ENCODE measurements around the gene VANGL1. TPM values are rescaled to one million over a fixed set of nuclear protein-coding genes. Genes with fewer than 3 reads are reported as not detected.

Gene VANGL1
- total RNA-seq, 4 donors from 2014 or later = 14.3 to 20.4 (median 17.3) TPM

GRCh38 chr1:115595279-115596079 lies 46.3 kb upstream of the VANGL1 start:
- no peak for TF ChIP-seq POLR2A (IDR thresholded peaks at IDR 0.05)
- peak; percentile 45 to 94 (median 84) for TF ChIP-seq CTCF (IDR thresholded peaks at IDR 0.05)
- Histone ChIP-seq H3K36me3 (no peaks in the 10 kb centered on the region), H3K4me3 (no peak overlapping the region), H3K9me3 (no peaks in the 10 kb centered on the region), H3K27me3 (no peaks in the 10 kb centered on the region), H3K27ac (no peak overlapping the region), H3K4me1 (peaks cover 0 to 5% (median 0%) of the 10 kb centered on the region in 3 donors)
- peak; percentile 2 for DNase-seq
- intact Hi-C loops (cut with DNase I) = loop anchor here (5.0 kb wide), 1 partner anchor 458 kb away; no protein-coding TSS in a partner anchor
- WGBS, 2 donors = 64 to 81% methylated on average over 6 to 8 of the region's 12 CpGs

GRCh38 chr1:115596080-115596780 lies 45.5 kb upstream of the VANGL1 start:
- no peak overlapping the region for H3K27ac ChIP-seq
- WGBS, 2 donors = 42 to 44% methylated on average over 5 to 6 of the region's 7 CpGs
- DNase-seq = no peak
- intact Hi-C loops (cut with DNase I) = loop anchor here (5.0 kb wide), 1 partner anchor 459 kb away; no protein-coding TSS in a partner anchor
- TF ChIP-seq POLR2A (IDR thresholded peaks at IDR 0.05) = no peak
- TF ChIP-seq CTCF (IDR thresholded peaks at IDR 0.05) = no peak
- H3K9me3 ChIP-seq = no peaks in the 10 kb centered on the region
- H3K4me1 ChIP-seq = peaks cover 0 to 5% (median 0%) of the 10 kb centered on the region in 3 donors
- no peak overlapping the region for H3K4me3 ChIP-seq
- no peaks in the 10 kb centered on the region for H3K27me3 ChIP-seq
- H3K36me3 ChIP-seq = no peaks in the 10 kb centered on the region

- Histone ChIP-seq H3K4me1 (peaks cover 0 to 15% (median 0%) of the 10 kb centered on the region in 3 donors), H3K27ac (no peak overlapping the region), H3K27me3 (no peaks in the 10 kb centered on the region), H3K4me3 (no peak overlapping the region), H3K36me3 (no peaks in the 10 kb centered on the region), H3K9me3 (no peaks in the 10 kb centered on the region)
- TF ChIP-seq CTCF (IDR thresholded peaks at IDR 0.05) = no peak
- TF ChIP-seq POLR2A (IDR thresholded peaks at IDR 0.05) = no peak
- intact Hi-C loops (cut with DNase I) = no loop called here
- no peak for DNase-seq
- WGBS, 2 donors = 90 to 100% methylated on average over 3 of the region's 3 CpGs
Observed at GRCh38 chr1:115604508-115604907, 37.3 kb upstream of the VANGL1 start.

GRCh38 chr1:115606305-115606704 lies 35.5 kb upstream of the VANGL1 start:
- Histone ChIP-seq H3K9me3 (no peaks in the 10 kb centered on the region), H3K36me3 (no peaks in the 10 kb centered on the region), H3K27ac (no peak overlapping the region), H3K4me3 (no peak overlapping the region), H3K4me1 (peaks cover 0 to 15% (median 0%) of the 10 kb centered on the region in 3 donors), H3K27me3 (no peaks in the 10 kb centered on the region)
- TF ChIP-seq CTCF (IDR thresholded peaks at IDR 0.05) (no peak), POLR2A (IDR thresholded peaks at IDR 0.05) (no peak)
- intact Hi-C loops (cut with DNase I) = no loop called here
- no peak for DNase-seq
- 41 to 60% methylated on average over 5 of the region's 5 CpGs for WGBS, 2 donors

- no peak for DNase-seq
- no peaks in the 10 kb centered on the region for H3K27me3 ChIP-seq
- no peaks in the 10 kb centered on the region for H3K36me3 ChIP-seq
- intact Hi-C loops (cut with DNase I) = no loop called here
- H3K9me3 ChIP-seq = no peaks in the 10 kb centered on the region
- WGBS, 2 donors = 38 to 56% methylated on average over 1 of the region's 1 CpG
- H3K27ac ChIP-seq = no peak overlapping the region
- no peak for TF ChIP-seq POLR2A (IDR thresholded peaks at IDR 0.05)
- TF ChIP-seq CTCF (IDR thresholded peaks at IDR 0.05) = no peak
- H3K4me3 ChIP-seq = no peak overlapping the region
- H3K4me1 ChIP-seq = peaks cover 0 to 15% (median 0%) of the 10 kb centered on the region in 3 donors
Observed at GRCh38 chr1:115609021-115609420, 32.7 kb upstream of the VANGL1 start.

All from esophagus squamous epithelium (tissue), 5 donors.